Liver (tissue), 9 donors: ENCODE results near the gene MBNL2. TPM values are rescaled to one million over a fixed set of nuclear protein-coding genes. Genes with fewer than 3 reads are reported as not detected.

Source experiments
- DNase-seq: peaks from one replicate; pipeline ENCODE4 v3.0.0-alpha.2; 2017; ENCODE audit warnings: low spot score
- H3K27ac ChIP-seq, 2 donors: one replicate each; pipeline ENCODE4 v1.7.0; 2013; ENCODE audit warnings: inconsistent platforms in 2 of 2, low read length in 2 of 2, control low read depth in 1 of 2, low read depth in 1 of 2, mild to moderate bottlenecking in 1 of 2
- H3K27me3 ChIP-seq, 4 donors: one replicate each; pipeline versions ENCODE4 v1.6.1 to v1.7.0; 2013; ENCODE audit warnings: low read length in 3 of 4, inconsistent platforms in 1 of 4, mild to moderate bottlenecking in 1 of 4, moderate library complexity in 1 of 4; ENCODE audit not compliant: control insufficient read depth in 4 of 4, insufficient read depth in 4 of 4
- H3K36me3 ChIP-seq, 4 donors: one replicate each; pipeline versions ENCODE4 v1.6.1 to v1.7.0; 2013; ENCODE audit warnings: low read length in 3 of 4, mild to moderate bottlenecking in 3 of 4, low read depth in 1 of 4, moderate library complexity in 1 of 4; ENCODE audit not compliant: control insufficient read depth in 4 of 4, insufficient read depth in 3 of 4
- H3K4me1 ChIP-seq, 4 donors: one replicate each; pipeline versions ENCODE4 v1.6.1 to v1.7.0; 2013; ENCODE audit warnings: low read length in 3 of 4, mild to moderate bottlenecking in 3 of 4, moderate library complexity in 1 of 4; ENCODE audit not compliant: control insufficient read depth in 4 of 4, insufficient read depth in 4 of 4
- H3K4me3 ChIP-seq, 3 donors: one replicate each; pipeline versions ENCODE4 v1.6.1 to v1.7.0; 2013; ENCODE audit warnings: low read length in 3 of 3, control low read depth in 1 of 3, low read depth in 1 of 3, mild to moderate bottlenecking in 1 of 3
- H3K9ac ChIP-seq, 2 donors: one replicate each; pipeline ENCODE4 v1.7.0; 2013; ENCODE audit warnings: low read length in 2 of 2, mild to moderate bottlenecking in 2 of 2, moderate library complexity in 2 of 2, control low read depth in 1 of 2, low read depth in 1 of 2
- H3K9me3 ChIP-seq, 4 donors: one replicate each; pipeline versions ENCODE4 v1.6.1 to v1.7.0; 2013; ENCODE audit warnings: low read length in 3 of 4; ENCODE audit not compliant: control insufficient read depth in 4 of 4
- ATF3 ChIP-seq: IDR thresholded peaks from 2 replicates; pipeline ENCODE4 v1.6.1; 2016; ENCODE audit warnings: antibody characterized with exemption
- CTCF ChIP-seq: fragments of 150-350 bp; IDR thresholded peaks from 2 replicates; pipeline ENCODE4 v1.5.1; 2017; ENCODE audit warnings: improper control_type of control experiment, low read depth, low read length; ENCODE audit not compliant: missing input control
- EGR1 ChIP-seq, 2 donors: IDR thresholded peaks; 2 replicates each; pipeline ENCODE4 v1.6.1; 2016 to 2018; ENCODE audit warnings: antibody characterized with exemption in 2 of 2, low read depth in 2 of 2
- FOXA1 ChIP-seq: IDR thresholded peaks from 2 replicates; pipeline ENCODE4 v1.6.1; 2016; ENCODE audit warnings: antibody characterized with exemption
- FOXA2 ChIP-seq: IDR thresholded peaks from 2 replicates; pipeline ENCODE4 v1.6.1; 2016; ENCODE audit warnings: antibody characterized with exemption
- GABPA ChIP-seq, 2 donors: IDR thresholded peaks in 1 of 2; conservative IDR thresholded peaks in 1 of 2; 2 replicates each; pipeline ENCODE4 v1.6.1; 2016; ENCODE audit warnings: antibody characterized with exemption in 2 of 2, mild to moderate bottlenecking in 1 of 2, moderate library complexity in 1 of 2
- HNF4A ChIP-seq, 2 donors: conservative IDR thresholded peaks; 2 replicates each; pipeline ENCODE4 v1.6.1; 2016; ENCODE audit warnings: antibody characterized with exemption in 2 of 2, mild to moderate bottlenecking in 2 of 2
- HNF4G ChIP-seq: IDR thresholded peaks from 2 replicates; pipeline ENCODE4 v1.6.1; 2016; ENCODE audit warnings: antibody characterized with exemption
- JUND ChIP-seq, 2 donors: IDR thresholded peaks; 2 replicates each; pipeline ENCODE4 v1.6.1; 2016; ENCODE audit warnings: antibody characterized with exemption in 2 of 2
- MAX ChIP-seq: IDR thresholded peaks from 2 replicates; pipeline ENCODE4 v1.6.1; 2016; ENCODE audit warnings: antibody characterized with exemption
- NR2F2 ChIP-seq: IDR thresholded peaks from 2 replicates; pipeline ENCODE4 v1.6.1; 2016; ENCODE audit warnings: antibody characterized with exemption
- RAD21 ChIP-seq, 2 donors: IDR thresholded peaks; 2 replicates each; pipeline ENCODE4 v1.6.1; 2016; ENCODE audit warnings: antibody characterized with exemption in 2 of 2, mild to moderate bottlenecking in 2 of 2
- REST ChIP-seq: IDR thresholded peaks from 2 replicates; pipeline ENCODE4 v1.6.1; 2016; ENCODE audit warnings: antibody characterized with exemption, mild to moderate bottlenecking
- RXRA ChIP-seq, 2 donors: IDR thresholded peaks; 2 replicates each; pipeline ENCODE4 v1.6.1; 2017 to 2018; ENCODE audit warnings: antibody characterized with exemption in 2 of 2, mild to moderate bottlenecking in 1 of 2
- SP1 ChIP-seq: IDR thresholded peaks from 2 replicates; pipeline ENCODE4 v1.6.1; 2018; ENCODE audit warnings: antibody characterized with exemption, mild to moderate bottlenecking
- TAF1 ChIP-seq: conservative IDR thresholded peaks from 2 replicates; pipeline ENCODE4 v1.6.1; 2016; ENCODE audit warnings: antibody characterized with exemption, mild to moderate bottlenecking
- YY1 ChIP-seq: IDR thresholded peaks from 2 replicates; pipeline ENCODE4 v1.6.1; 2016; ENCODE audit warnings: antibody characterized with exemption, mild to moderate bottlenecking
- ZBTB33 ChIP-seq: IDR thresholded peaks from 2 replicates; pipeline ENCODE4 v1.6.1; 2016; ENCODE audit warnings: antibody characterized with exemption
- WGBS: extraction: QIAGEN DNeasy Blood & Tissue Kit; methylation state at CpG from one replicate; pipeline ENCODE4 v1.1.7; 2013; 5-methylcytosine and 5-hydroxymethylcytosine counted together
- polyA plus RNA-seq, 2 donors: library from polyadenylated mRNA; stranded (reverse) in 1 of 2; unstranded in 1 of 2; fragments of 200-250 nt in 1 of 2; fragments of >200 nt in 1 of 2; fragmentation: Nextera tagmentation in 1 of 2; extraction: Ambion mirVana in 1 of 2; gene quantifications; one replicate each; pipeline versions ENCODE4 v1.2.1 to v1.2.3, GENCODE V29; 2013 to 2015
- total RNA-seq, 2 donors: library from RNA; depleted of rRNA; stranded (reverse); fragments of >200 nt; gene quantifications; one replicate each; pipeline ENCODE4 v1.2.3, GENCODE V29; 2014
- donor health status: healthy.
- donor health status: healthy.
- donor health status: healthy.
- donor health status: healthy.
- donor health status: healthy.

Gene MBNL2
- total and polyA plus RNA-seq, 4 donors: 16.0 to 49.6 (median 36.8) TPM

GRCh38 chr13:97392020-97392419, 169.9 kb downstream of the MBNL2 start:
- Histone ChIP-seq H3K4me3 (no peak overlapping the region), H3K36me3 (peaks cover 4 to 18% (median 16%) of the 10 kb centered on the region in 4 donors), H3K4me1 (no peaks in the 10 kb centered on the region), H3K9me3 (no peaks in the 10 kb centered on the region), H3K27ac (no peak overlapping the region), H3K9ac (no peak overlapping the region), H3K27me3 (no peaks in the 10 kb centered on the region)
- DNase-seq: no peak
- 91% methylated on average over 1 of the region's 1 CpG for WGBS
- TF ChIP-seq ZBTB33 (no peak), RAD21 (IDR thresholded peaks at IDR 0.05) (no peak), JUND (IDR thresholded peaks at IDR 0.05) (no peak)

- no peak for DNase-seq
- no peak for TF ChIP-seq YY1
- no peak for TF ChIP-seq GABPA (IDR thresholded peaks at IDR 0.05 in 1 of 2, conservative IDR thresholded peaks at IDR 0.05 in 1 of 2)
- TF ChIP-seq RAD21 (IDR thresholded peaks at IDR 0.05): no peak
- TF ChIP-seq ZBTB33: no peak
- TF ChIP-seq SP1: no peak
- no peak for TF ChIP-seq HNF4A (conservative IDR thresholded peaks at IDR 0.05)
- TF ChIP-seq RXRA (IDR thresholded peaks at IDR 0.05): no peak
- no peak for TF ChIP-seq EGR1 (IDR thresholded peaks at IDR 0.05; ENCODE audit: low read depth in 2 of 2)
- no peak for TF ChIP-seq CTCF
- TF ChIP-seq MAX: no peak
- no peak for TF ChIP-seq NR2F2
- no peak for TF ChIP-seq FOXA2
- TF ChIP-seq ATF3: no peak
- no peak for TF ChIP-seq TAF1
- TF ChIP-seq HNF4G: no peak
- TF ChIP-seq REST: no peak
- no peak for TF ChIP-seq FOXA1
- TF ChIP-seq JUND (IDR thresholded peaks at IDR 0.05): no peak
- H3K9me3 ChIP-seq: no peaks in the 10 kb centered on the region
- no peak overlapping the region for H3K4me3 ChIP-seq
- no peak overlapping the region for H3K9ac ChIP-seq
- H3K27me3 ChIP-seq: no peaks in the 10 kb centered on the region
- peaks cover 2 to 11% (median 10%) of the 10 kb centered on the region in 4 donors for H3K36me3 ChIP-seq
- H3K4me1 ChIP-seq: no peaks in the 10 kb centered on the region
- no peak overlapping the region for H3K27ac ChIP-seq
Observed at GRCh38 chr13:97394542-97394941, 172.4 kb downstream of the MBNL2 start.
